ENCODE results near the gene MEG3. TPM values are rescaled to one million over a fixed set of nuclear protein-coding genes. Genes with fewer than 3 reads are reported as not detected.

MEG3 gene
- total RNA-seq, 1 donor from 2014 or later: 0.18 TPM

DNA sequence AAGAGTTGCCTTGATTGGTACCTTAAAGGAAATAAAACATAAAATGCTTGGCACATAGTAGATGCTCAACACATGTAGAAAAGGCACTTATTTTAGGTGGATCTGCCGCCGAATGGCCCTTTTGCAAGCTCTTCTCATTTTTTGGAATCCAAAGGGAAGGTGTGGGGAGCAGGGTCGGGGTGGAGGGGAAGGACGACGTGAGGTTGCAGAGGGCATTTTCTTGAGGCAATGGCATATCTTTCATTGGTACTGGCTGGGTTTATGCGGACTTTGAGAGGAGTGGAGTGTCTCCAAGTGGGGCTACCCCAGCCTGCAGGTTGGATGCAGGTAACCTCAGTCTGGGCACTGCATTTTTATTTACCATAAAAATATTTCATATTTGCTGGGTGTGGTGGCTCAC, 69.5 kb downstream of the MEG3 start:
- Mint-ChIP-seq H3K36me3 (no peaks in the 10 kb centered on the region), H3K27me3 (ENCODE audit: low read depth) (peaks cover 17% of the 10 kb centered on the region), H3K4me1 (peaks cover 26% of the 10 kb centered on the region), H3K9me3 (no peaks in the 10 kb centered on the region), H3K27ac (no peak overlapping the region), H3K4me3 (no peak overlapping the region)
- TF ChIP-seq CTCF (IDR thresholded peaks at IDR 0.05; ENCODE audit: unreplicated experiment): no peak
- DNase-seq (ENCODE audit: low spot score in 2 of 2, unreplicated experiment in 2 of 2): no peak

- no peak overlapping the region for H3K4me3 Mint-ChIP-seq
- TF ChIP-seq CTCF (IDR thresholded peaks at IDR 0.05; ENCODE audit: unreplicated experiment): no peak
- H3K27ac Mint-ChIP-seq: no peak overlapping the region
- H3K36me3 Mint-ChIP-seq: no peaks in the 10 kb centered on the region
- DNase-seq (ENCODE audit: low spot score in 2 of 2, unreplicated experiment in 2 of 2): no peak
- H3K9me3 Mint-ChIP-seq: no peaks in the 10 kb centered on the region
- peaks cover 33% of the 10 kb centered on the region for H3K4me1 Mint-ChIP-seq
- H3K27me3 Mint-ChIP-seq (ENCODE audit: low read depth): peaks cover 25% of the 10 kb centered on the region
Measured at GRCh38 chr14:100896369-100897060, 70.6 kb downstream of the MEG3 start.

GRCh38 chr14:100898465-100898864, 72.5 kb downstream of the MEG3 start:
- no peak overlapping the region for H3K27ac Mint-ChIP-seq
- DNase-seq (ENCODE audit: low spot score in 2 of 2, unreplicated experiment in 2 of 2): no peak
- no peaks in the 10 kb centered on the region for H3K36me3 Mint-ChIP-seq
- H3K4me1 Mint-ChIP-seq: peaks cover 45% of the 10 kb centered on the region
- no peak overlapping the region for H3K4me3 Mint-ChIP-seq
- peaks cover 42% of the 10 kb centered on the region for H3K27me3 Mint-ChIP-seq (ENCODE audit: low read depth)
- no peak for TF ChIP-seq CTCF (IDR thresholded peaks at IDR 0.05; ENCODE audit: unreplicated experiment)
- H3K9me3 Mint-ChIP-seq: no peaks in the 10 kb centered on the region

- Mint-ChIP-seq H3K4me3 (no peak overlapping the region), H3K27ac (peak overlapping the region; percentile 68), H3K27me3 (ENCODE audit: low read depth) (peaks cover 48% of the 10 kb centered on the region), H3K36me3 (no peaks in the 10 kb centered on the region), H3K9me3 (no peaks in the 10 kb centered on the region), H3K4me1 (peaks cover 51% of the 10 kb centered on the region)
- TF ChIP-seq CTCF (IDR thresholded peaks at IDR 0.05; ENCODE audit: unreplicated experiment): no peak
- DNase-seq (ENCODE audit: low spot score in 2 of 2, unreplicated experiment in 2 of 2): no peak
Measured at GRCh38 chr14:100898935-100899883, 73.3 kb downstream of the MEG3 start.

- Mint-ChIP-seq H3K27me3 (ENCODE audit: low read depth) (peaks cover 57% of the 10 kb centered on the region), H3K27ac (peak overlapping the region; percentile 68), H3K9me3 (no peaks in the 10 kb centered on the region), H3K4me1 (peaks cover 59% of the 10 kb centered on the region), H3K4me3 (peak overlapping the region; percentile 40), H3K36me3 (no peaks in the 10 kb centered on the region)
- DNase-seq (ENCODE audit: low spot score in 2 of 2, unreplicated experiment in 2 of 2): no peak
- peak; percentile 22 for TF ChIP-seq CTCF (IDR thresholded peaks at IDR 0.05; ENCODE audit: unreplicated experiment)
Measured at GRCh38 chr14:100899884-100900771, 74.2 kb downstream of the MEG3 start.
